HL-60 (cell line): ENCODE results near the gene C20orf202.

Experiments
- CTCF ChIP-seq: IDR thresholded peaks from one replicate; pipeline ENCODE4 v1.5.1; 2011; ENCODE audit warnings: low read length, control low read depth, inconsistent platforms; ENCODE audit not compliant: insufficient read depth
- POLR2AphosphoS5 ChIP-seq: IDR thresholded peaks from 2 replicates; pipeline ENCODE4 v1.6.1; 2012; ENCODE audit warnings: low read depth

DNA sequence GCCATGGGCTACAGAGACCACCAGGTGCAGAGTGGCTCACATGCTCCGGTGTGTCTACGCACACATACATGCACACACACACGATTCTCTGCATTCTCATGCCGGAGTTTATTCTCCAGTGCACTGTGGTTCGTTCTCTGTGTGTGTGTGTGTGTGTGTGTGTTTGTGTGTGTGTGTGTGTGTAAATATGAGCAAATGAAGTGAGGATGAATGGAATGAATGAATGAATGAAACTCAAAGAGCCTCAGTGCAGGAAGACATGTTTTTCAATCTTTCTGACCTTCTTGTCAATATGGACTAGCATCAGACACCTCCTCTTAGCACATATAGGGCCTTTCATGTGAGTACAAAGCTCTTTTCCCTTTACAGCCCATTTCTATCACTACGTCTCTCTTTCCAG, 20.1 kb upstream of the C20orf202 start:
- TF ChIP-seq CTCF (no peak), POLR2AphosphoS5 (no peak)
